Thoracic aorta (tissue), 2 donors: ENCODE data around the gene KLHL29. TPM values are rescaled to one million over a fixed set of nuclear protein-coding genes. Genes with fewer than 3 reads are reported as not detected.

Experiments
- ATAC-seq: fragments of 150-250 bp; one replicate; pipeline ENCODE4 v1.8.0; 2017; ENCODE audit warnings: low read depth; ENCODE audit not compliant: insufficient number of reproducible peaks, low FRiP score
- DNase-seq: peaks from one replicate; pipeline ENCODE4 v3.0.0-alpha.2; 2020; ENCODE audit warnings: low spot score
- H3K27ac ChIP-seq, 2 donors: fragments of 200-600 bp; sonication (generic); 1 replicate in 1 of 2; 2 replicates in 1 of 2; pipeline ENCODE4 v1.5.1; 2016; ENCODE audit warnings: mild to moderate bottlenecking in 2 of 2, moderate library complexity in 2 of 2
- H3K27me3 ChIP-seq: fragments of 200-600 bp; sonication (generic); replicated peaks from 2 replicates; pipeline ENCODE4 v1.6.0; 2016; ENCODE audit warnings: mild to moderate bottlenecking; ENCODE audit not compliant: insufficient read depth
- H3K36me3 ChIP-seq: fragments of 200-600 bp; sonication (generic); one replicate; pipeline ENCODE4 v1.5.1; 2016
- H3K4me1 ChIP-seq, 2 donors: fragments of 200-600 bp; sonication (generic); 1 replicate in 1 of 2; 2 replicates in 1 of 2; pipeline versions ENCODE4 v1.5.1 to v1.6.0; 2016; ENCODE audit warnings: low read depth in 2 of 2, mild to moderate bottlenecking in 1 of 2; ENCODE audit not compliant: control insufficient read depth in 1 of 2
- H3K4me3 ChIP-seq: fragments of 200-600 bp; sonication (generic); 2 replicates; pipeline ENCODE4 v1.5.1; 2016; ENCODE audit warnings: mild to moderate bottlenecking
- H3K9me3 ChIP-seq: fragments of 200-600 bp; sonication (generic); 2 replicates; pipeline ENCODE4 v1.5.1; 2016
- CTCF ChIP-seq: fragments of 200-600 bp; sonication (generic); IDR thresholded peaks from one replicate; pipeline ENCODE4 v1.5.1; 2019; ENCODE audit warnings: antibody characterized with exemption
- total RNA-seq, 2 donors: library from RNA; depleted of rRNA; stranded (reverse); fragments of >200 nt; gene quantifications; one replicate each; pipeline versions ENCODE4 v1.1.0 to v1.2.3, GENCODE V29; 2016

KLHL29 gene
- total RNA-seq, 2 donors from 2014 or later, result 18.5 to 24.4 TPM

GRCh38 chr2:23561088-23561487 is 176.1 kb downstream of the KLHL29 start:
- DNase-seq (no peak), ATAC-seq (no peak)
- H3K9me3 ChIP-seq, result no peaks in the 10 kb centered on the region
- H3K36me3 ChIP-seq, result no peaks in the 10 kb centered on the region
- peak overlapping the region in 1 of 2 donors; percentile 11 for H3K27ac ChIP-seq
- no peak for TF ChIP-seq CTCF
- no peaks in the 10 kb centered on the region for H3K27me3 ChIP-seq
- H3K4me3 ChIP-seq, result no peak overlapping the region
- H3K4me1 ChIP-seq, result peaks cover 18 to 47% of the 10 kb centered on the region in 2 donors

- TF ChIP-seq CTCF, result no peak
- Histone ChIP-seq H3K36me3 (no peaks in the 10 kb centered on the region), H3K9me3 (no peaks in the 10 kb centered on the region), H3K4me3 (no peak overlapping the region), H3K27ac (peak overlapping the region in 1 of 2 donors; percentile 11), H3K4me1 (peaks cover 16 to 47% of the 10 kb centered on the region in 2 donors), H3K27me3 (no peaks in the 10 kb centered on the region)
- DNase-seq, result no peak
- ATAC-seq, result no peak
Observed at GRCh38 chr2:23561544-23561943, 176.6 kb downstream of the KLHL29 start.

- no peaks in the 10 kb centered on the region for H3K27me3 ChIP-seq
- no peak overlapping the region for H3K4me3 ChIP-seq
- peaks cover 16 to 43% of the 10 kb centered on the region in 2 donors for H3K4me1 ChIP-seq
- DNase-seq, result no peak
- no peaks in the 10 kb centered on the region for H3K9me3 ChIP-seq
- no peak overlapping the region for H3K27ac ChIP-seq
- H3K36me3 ChIP-seq, result no peaks in the 10 kb centered on the region
- no peak for TF ChIP-seq CTCF
- ATAC-seq, result no peak
Observed at GRCh38 chr2:23562143-23562542, 177.2 kb downstream of the KLHL29 start.

- ATAC-seq, result no peak
- no peak for TF ChIP-seq CTCF
- H3K4me1 ChIP-seq, result peaks cover 16 to 49% of the 10 kb centered on the region in 2 donors
Observed at GRCh38 chr2:23563151-23563550, 178.2 kb downstream of the KLHL29 start.

GRCh38 chr2:23563673-23564614 is 179.0 kb downstream of the KLHL29 start:
- H3K9me3 ChIP-seq, result no peaks in the 10 kb centered on the region
- H3K4me3 ChIP-seq, result peak overlapping the region; percentile 8
- no peaks in the 10 kb centered on the region for H3K27me3 ChIP-seq
- ATAC-seq (peak; percentile 38), DNase-seq (no peak)
- peaks cover 24 to 57% of the 10 kb centered on the region in 2 donors for H3K4me1 ChIP-seq
- no peaks in the 10 kb centered on the region for H3K36me3 ChIP-seq
- TF ChIP-seq CTCF, result peak; percentile 53
- H3K27ac ChIP-seq, result peak overlapping the region; percentile 82 to 84

More at GRCh38 chr2:23563151-23563550, 178.2 kb downstream of the KLHL29 start:
- peak overlapping the region; percentile 82 to 84 for H3K27ac ChIP-seq
- H3K27me3 ChIP-seq, result no peaks in the 10 kb centered on the region
- DNase-seq, result no peak
- H3K9me3 ChIP-seq, result no peaks in the 10 kb centered on the region
- H3K36me3 ChIP-seq, result no peaks in the 10 kb centered on the region
- no peak overlapping the region for H3K4me3 ChIP-seq
